Fibroblast of mammary gland (primary cell): ENCODE measurements around the gene PRR35.

Source experiments
- DNase-seq: peaks from one replicate; pipeline ENCODE4 v3.0.0-alpha.2; 2010; ENCODE audit warnings: low read depth
- H3K4me3 ChIP-seq: 2 replicates; pipeline ENCODE4 v1.5.1; 2011; ENCODE audit warnings: low read depth, mild to moderate bottlenecking, low read length, moderate library complexity; ENCODE audit not compliant: control insufficient read depth
- CTCF ChIP-seq: conservative IDR thresholded peaks from 2 replicates; pipeline ENCODE4 v1.5.1; 2011; ENCODE audit warnings: low read depth, low read length, inconsistent platforms; ENCODE audit not compliant: control insufficient read depth, insufficient read depth

The PRR35 gene

GRCh38 chr16:580141-580945 lies 20.1 kb downstream of the PRR35 start:
- TF ChIP-seq CTCF = no peak
- DNase-seq = no peak
- H3K4me3 ChIP-seq = no peak overlapping the region

GRCh38 chr16:580946-581498 lies 20.8 kb downstream of the PRR35 start:
- no peak for TF ChIP-seq CTCF
- H3K4me3 ChIP-seq = no peak overlapping the region
- no peak for DNase-seq

GRCh38 chr16:582218-582613 lies 22.0 kb downstream of the PRR35 start:
- no peak for DNase-seq
- no peak overlapping the region for H3K4me3 ChIP-seq
- no peak for TF ChIP-seq CTCF

DNA sequence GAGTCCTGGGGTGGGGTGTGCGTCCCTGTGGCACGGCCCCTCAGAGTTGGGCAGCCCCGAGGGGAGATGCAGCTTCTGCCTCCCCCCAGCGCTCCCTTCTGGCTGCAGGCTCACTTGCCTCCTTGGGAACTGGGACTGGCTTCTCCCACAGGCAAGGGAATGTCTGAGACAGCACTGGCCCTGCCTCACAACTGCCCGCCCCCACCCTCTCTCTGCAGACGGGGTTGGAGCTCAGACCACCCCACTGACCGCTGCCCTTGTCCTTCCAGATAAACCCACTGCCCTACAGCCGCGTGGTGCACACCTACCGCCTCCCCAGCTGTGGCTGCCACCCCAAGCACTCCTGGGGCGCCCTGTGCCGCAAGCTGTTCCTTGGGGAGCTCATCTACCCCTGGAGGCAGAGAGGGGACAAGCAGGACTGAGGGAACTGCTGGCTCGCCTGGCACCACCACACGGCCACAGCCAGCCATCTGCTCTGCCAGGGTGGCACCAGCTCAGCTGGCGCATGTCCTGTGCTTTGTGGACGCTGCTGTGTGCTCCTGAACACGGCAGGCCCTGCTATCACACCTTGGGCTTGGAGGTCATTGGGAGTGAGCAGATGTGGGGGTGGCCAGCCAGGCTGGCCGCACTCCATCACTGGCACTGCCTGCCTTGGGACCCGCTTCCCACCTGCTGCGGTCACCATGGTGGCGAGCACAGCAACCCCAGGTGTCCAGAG lies 22.6 kb downstream of the PRR35 start:
- TF ChIP-seq CTCF = no peak
- H3K4me3 ChIP-seq = no peak overlapping the region
- DNase-seq = no peak

GRCh38 chr16:583470-583814 lies 23.2 kb downstream of the PRR35 start:
- DNase-seq = no peak
- H3K4me3 ChIP-seq = no peak overlapping the region
- TF ChIP-seq CTCF = no peak

- no peak for TF ChIP-seq CTCF
- DNase-seq = no peak
- no peak overlapping the region for H3K4me3 ChIP-seq
Observed at GRCh38 chr16:583815-584591, 23.8 kb downstream of the PRR35 start.
